Astrocyte of the cerebellum (primary cell): ENCODE results near the gene OR2L8.

ENCODE experiments used
- DNase-seq: peaks from one replicate; pipeline ENCODE4 v3.0.0-alpha.2; 2011; ENCODE audit warnings: low read depth
- H3K4me3 ChIP-seq: 2 replicates; pipeline ENCODE4 v1.5.1; 2011; ENCODE audit warnings: mild to moderate bottlenecking, low read depth, low read length, moderate library complexity
- CTCF ChIP-seq: IDR thresholded peaks from 2 replicates; pipeline ENCODE4 v1.5.1; 2012; ENCODE audit warnings: low read length, low read depth, moderate library complexity, mild to moderate bottlenecking; ENCODE audit errors: missing control alignments
- in situ Hi-C: cut with HindIII; loops from 2 replicates; pipeline ENCODE4 v1.10.0; 2017; ENCODE audit warnings: low sequenced_read_pairs

OR2L8 gene

GRCh38 chr1:247962911-247963588 is 14.4 kb downstream of the OR2L8 start:
- TF ChIP-seq CTCF = no peak
- in situ Hi-C loops = no loop called here
- DNase-seq = no peak

GRCh38 chr1:247964933-247965332 is 16.3 kb downstream of the OR2L8 start, which contains the start of gene OR2AK2:
TSS of gene OR2AK2 (plus strand) at chr1:247965233. CDS start at chr1:247965377, 144 bp downstream.
- no peak for TF ChIP-seq CTCF
- in situ Hi-C loops = no loop called here
- DNase-seq = no peak
- H3K4me3 ChIP-seq = no peak within 1 kb of the TSS

More at GRCh38 chr1:247962911-247963588, 14.4 kb downstream of the OR2L8 start:
- H3K4me3 ChIP-seq = no peak overlapping the region

DNA sequence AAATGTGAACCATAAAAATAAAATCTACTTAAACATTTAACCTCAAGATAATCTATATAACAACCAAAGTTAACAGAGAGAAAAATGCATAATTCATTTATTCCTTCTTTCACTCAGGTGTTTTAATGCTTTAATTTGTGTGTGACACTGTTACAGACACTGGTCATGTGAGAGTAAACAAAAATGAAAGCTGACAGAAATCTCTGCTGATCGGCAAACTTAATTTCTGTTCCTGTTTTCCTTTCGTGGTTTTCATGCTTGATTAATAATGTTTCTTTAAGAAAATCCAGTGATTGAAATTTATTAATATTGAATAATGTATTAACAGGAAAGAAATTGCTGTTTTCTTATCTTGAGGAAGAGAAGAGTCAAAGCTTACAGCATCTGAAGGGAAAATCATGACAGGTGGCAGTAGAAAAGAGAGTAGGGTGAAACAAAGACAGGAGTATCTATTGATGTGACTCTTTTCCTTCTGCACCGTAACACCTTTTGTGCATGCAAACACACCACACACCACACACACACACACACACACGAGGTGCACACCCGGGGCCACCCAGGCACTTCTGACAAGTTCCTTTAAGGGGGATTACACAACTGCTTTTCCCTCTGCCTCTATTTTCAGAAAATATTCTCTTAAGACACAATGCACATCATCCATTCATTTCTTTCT is 18.0 kb downstream of the OR2L8 start:
- DNase-seq = no peak
- in situ Hi-C loops = no loop called here

GRCh38 chr1:247992986-247993385 is 44.3 kb downstream of the OR2L8 start:
- in situ Hi-C loops = no loop called here
- TF ChIP-seq CTCF = no peak
- no peak for DNase-seq
- H3K4me3 ChIP-seq = no peak overlapping the region

More for the DNA sequence above, 18.0 kb downstream of the OR2L8 start:
- no peak overlapping the region for H3K4me3 ChIP-seq
- TF ChIP-seq CTCF = no peak

DNA sequence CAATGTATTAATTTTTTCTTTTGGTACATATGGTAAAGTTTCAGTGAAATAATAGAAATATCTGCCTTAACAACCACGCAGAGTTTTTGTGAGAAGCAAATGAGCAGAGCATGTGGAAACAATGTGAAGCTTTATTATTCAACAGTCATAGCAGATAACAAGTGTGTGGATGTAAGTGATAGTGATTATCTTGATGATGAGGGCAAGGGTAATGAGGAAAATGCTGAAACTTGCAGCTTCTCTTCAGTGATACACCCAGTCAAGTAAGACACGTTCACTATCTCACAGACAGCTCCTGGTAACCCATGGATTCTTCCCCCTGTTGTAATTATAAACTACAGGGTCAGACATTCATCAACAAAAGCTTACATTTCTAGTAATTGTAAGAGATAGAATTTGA is 50.2 kb downstream of the OR2L8 start:
- in situ Hi-C loops = no loop called here
- TF ChIP-seq CTCF = no peak
- no peak for DNase-seq
- no peak overlapping the region for H3K4me3 ChIP-seq
